ENCODE data around the gene CMIP.

- TF ChIP-seq, protein P1, sequence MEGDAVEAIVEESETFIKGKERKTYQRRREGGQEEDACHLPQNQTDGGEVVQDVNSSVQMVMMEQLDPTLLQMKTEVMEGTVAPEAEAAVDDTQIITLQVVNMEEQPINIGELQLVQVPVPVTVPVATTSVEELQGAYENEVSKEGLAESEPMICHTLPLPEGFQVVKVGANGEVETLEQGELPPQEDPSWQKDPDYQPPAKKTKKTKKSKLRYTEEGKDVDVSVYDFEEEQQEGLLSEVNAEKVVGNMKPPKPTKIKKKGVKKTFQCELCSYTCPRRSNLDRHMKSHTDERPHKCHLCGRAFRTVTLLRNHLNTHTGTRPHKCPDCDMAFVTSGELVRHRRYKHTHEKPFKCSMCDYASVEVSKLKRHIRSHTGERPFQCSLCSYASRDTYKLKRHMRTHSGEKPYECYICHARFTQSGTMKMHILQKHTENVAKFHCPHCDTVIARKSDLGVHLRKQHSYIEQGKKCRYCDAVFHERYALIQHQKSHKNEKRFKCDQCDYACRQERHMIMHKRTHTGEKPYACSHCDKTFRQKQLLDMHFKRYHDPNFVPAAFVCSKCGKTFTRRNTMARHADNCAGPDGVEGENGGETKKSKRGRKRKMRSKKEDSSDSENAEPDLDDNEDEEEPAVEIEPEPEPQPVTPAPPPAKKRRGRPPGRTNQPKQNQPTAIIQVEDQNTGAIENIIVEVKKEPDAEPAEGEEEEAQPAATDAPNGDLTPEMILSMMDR (IDR thresholded peaks at IDR 0.05): no peak
- TF ChIP-seq, protein P2, sequence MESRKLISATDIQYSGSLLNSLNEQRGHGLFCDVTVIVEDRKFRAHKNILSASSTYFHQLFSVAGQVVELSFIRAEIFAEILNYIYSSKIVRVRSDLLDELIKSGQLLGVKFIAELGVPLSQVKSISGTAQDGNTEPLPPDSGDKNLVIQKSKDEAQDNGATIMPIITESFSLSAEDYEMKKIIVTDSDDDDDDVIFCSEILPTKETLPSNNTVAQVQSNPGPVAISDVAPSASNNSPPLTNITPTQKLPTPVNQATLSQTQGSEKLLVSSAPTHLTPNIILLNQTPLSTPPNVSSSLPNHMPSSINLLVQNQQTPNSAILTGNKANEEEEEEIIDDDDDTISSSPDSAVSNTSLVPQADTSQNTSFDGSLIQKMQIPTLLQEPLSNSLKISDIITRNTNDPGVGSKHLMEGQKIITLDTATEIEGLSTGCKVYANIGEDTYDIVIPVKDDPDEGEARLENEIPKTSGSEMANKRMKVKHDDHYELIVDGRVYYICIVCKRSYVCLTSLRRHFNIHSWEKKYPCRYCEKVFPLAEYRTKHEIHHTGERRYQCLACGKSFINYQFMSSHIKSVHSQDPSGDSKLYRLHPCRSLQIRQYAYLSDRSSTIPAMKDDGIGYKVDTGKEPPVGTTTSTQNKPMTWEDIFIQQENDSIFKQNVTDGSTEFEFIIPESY (IDR thresholded peaks at IDR 0.05; ENCODE audit: borderline replicate concordance, low read depth): no peak
- TF ChIP-seq EZH2phosphoT487 (IDR thresholded peaks at IDR 0.05; ENCODE audit: borderline replicate concordance, low read depth): no peak
- no peak for TF ChIP-seq SMC3 (IDR thresholded peaks at IDR 0.05; ENCODE audit: low read depth, low read length)
- TF ChIP-seq, protein P3, sequence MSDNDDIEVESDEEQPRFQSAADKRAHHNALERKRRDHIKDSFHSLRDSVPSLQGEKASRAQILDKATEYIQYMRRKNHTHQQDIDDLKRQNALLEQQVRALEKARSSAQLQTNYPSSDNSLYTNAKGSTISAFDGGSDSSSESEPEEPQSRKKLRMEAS (IDR thresholded peaks at IDR 0.05; ENCODE audit: low read depth): no peak
- TF ChIP-seq JUND (IDR thresholded peaks at IDR 0.05): no peak
- TF ChIP-seq FOXJ3 (CRISPR knock-in tag; IDR thresholded peaks at IDR 0.05): no peak
- TF ChIP-seq, protein P4, sequence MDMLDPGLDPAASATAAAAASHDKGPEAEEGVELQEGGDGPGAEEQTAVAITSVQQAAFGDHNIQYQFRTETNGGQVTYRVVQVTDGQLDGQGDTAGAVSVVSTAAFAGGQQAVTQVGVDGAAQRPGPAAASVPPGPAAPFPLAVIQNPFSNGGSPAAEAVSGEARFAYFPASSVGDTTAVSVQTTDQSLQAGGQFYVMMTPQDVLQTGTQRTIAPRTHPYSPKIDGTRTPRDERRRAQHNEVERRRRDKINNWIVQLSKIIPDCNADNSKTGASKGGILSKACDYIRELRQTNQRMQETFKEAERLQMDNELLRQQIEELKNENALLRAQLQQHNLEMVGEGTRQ (IDR thresholded peaks at IDR 0.05; ENCODE audit: borderline replicate concordance, low read depth, low read length): no peak
Observed at GRCh38 chr16:81610144-81610842, 165.7 kb downstream of the CMIP start.

All from SK-N-SH (cell line).